Calu3 (cell line): ENCODE data around the gene ERN1. TPM values are rescaled to one million over a fixed set of nuclear protein-coding genes. Genes with fewer than 3 reads are reported as not detected.

Experiments used
- BruUV-seq: library from RNA; stranded (reverse); fragments of 400-500 nt; replicated peaks from 2 replicates; lab custom pipeline; 2021; lab: Mats Ljungman, UMichigan
- CTCF ChIA-PET: fragments of 300-600 bp; sonication (Branson Sonifier 250); formaldehyde crosslinking; loops from one replicate; lab custom pipeline; 2022; ENCODE audit warnings: antibody characterized with exemption; lab: Charles Lee
- DNase-seq: peaks from one replicate; pipeline ENCODE4 v3.0.0; 2022
- H3K27ac Mint-ChIP-seq: one replicate; pipeline ENCODE4 v1.8.0; 2022; ENCODE audit warnings: mixed read lengths; ENCODE audit not compliant: unreplicated experiment
- H3K27me3 Mint-ChIP-seq: one replicate; pipeline ENCODE4 v1.8.0; 2022; ENCODE audit warnings: mixed read lengths; ENCODE audit not compliant: unreplicated experiment
- H3K36me3 Mint-ChIP-seq: one replicate; pipeline ENCODE4 v1.8.0; 2022; ENCODE audit warnings: mild to moderate bottlenecking, moderate library complexity, mixed read lengths; ENCODE audit not compliant: insufficient read depth, unreplicated experiment
- H3K4me1 Mint-ChIP-seq: one replicate; pipeline ENCODE4 v1.8.0; 2022; ENCODE audit warnings: mild to moderate bottlenecking, low read depth, mixed read lengths; ENCODE audit not compliant: unreplicated experiment
- H3K4me3 Mint-ChIP-seq: one replicate; pipeline ENCODE4 v1.8.0; 2022; ENCODE audit warnings: mild to moderate bottlenecking, low read depth, moderate library complexity, mixed read lengths; ENCODE audit not compliant: unreplicated experiment
- H3K9me3 Mint-ChIP-seq: one replicate; pipeline ENCODE4 v1.8.0; 2022; ENCODE audit warnings: low read depth, mixed read lengths; ENCODE audit not compliant: unreplicated experiment
- CTCF ChIP-seq: fragments of 200-600 bp; IDR thresholded peaks from one replicate; pipeline ENCODE4 v1.8.0; 2022; ENCODE audit warnings: antibody characterized with exemption; ENCODE audit not compliant: unreplicated experiment
- intact Hi-C: fragments of 100-400 bp; cut with micrococcal nuclease; formaldehyde crosslinking; loops from one replicate; pipeline ENCODE4 v1.10.0; 2022; ENCODE audit not compliant: unreplicated experiment
- total RNA-seq: library from RNA; stranded (reverse); gene quantifications from 2 replicates; pipeline ENCODE4 v1.2.3, GENCODE V29; 2022

Gene ERN1
- total RNA-seq, 1 experiment from 2014 or later = 16.5 TPM

GRCh38 chr17:64103391-64104364 lies 26.3 kb downstream of the ERN1 start:
- no TSS peak for BruUV-seq
- intact Hi-C loops = no loop called here
- Mint-ChIP-seq H3K4me1 (peaks cover 24% of the 10 kb centered on the region), H3K27me3 (no peaks in the 10 kb centered on the region), H3K27ac (no peak overlapping the region), H3K36me3 (no peaks in the 10 kb centered on the region), H3K4me3 (no peak overlapping the region), H3K9me3 (no peaks in the 10 kb centered on the region)
- no peak for TF ChIP-seq CTCF
- CTCF ChIA-PET = interaction anchor here (0.6 to 0.8 kb wide), 3 partner anchors 18 to 118 kb away, joined by 3 to 4 read pairs (median 3); no protein-coding TSS in a partner anchor
- peak; percentile 28 for DNase-seq

- Mint-ChIP-seq H3K4me1 (peaks cover 22% of the 10 kb centered on the region), H3K9me3 (no peaks in the 10 kb centered on the region), H3K27me3 (no peaks in the 10 kb centered on the region), H3K27ac (no peak overlapping the region), H3K4me3 (no peak overlapping the region), H3K36me3 (no peaks in the 10 kb centered on the region)
- BruUV-seq = no TSS peak
- no peak for DNase-seq
- no peak for TF ChIP-seq CTCF
- intact Hi-C loops = no loop called here
- CTCF ChIA-PET = no interaction called here
These were observed 27.1 kb downstream of the ERN1 start for GRCh38 chr17:64102627-64103390.

- TF ChIP-seq CTCF = no peak
- intact Hi-C loops = no loop called here
- no peak overlapping the region for H3K4me3 Mint-ChIP-seq
- H3K4me1 Mint-ChIP-seq = peaks cover 12% of the 10 kb centered on the region
- no peaks in the 10 kb centered on the region for H3K27me3 Mint-ChIP-seq
- H3K27ac Mint-ChIP-seq = no peak overlapping the region
- no TSS peak for BruUV-seq
- CTCF ChIA-PET = no interaction called here
- peaks cover 11% of the 10 kb centered on the region for H3K36me3 Mint-ChIP-seq
- H3K9me3 Mint-ChIP-seq = no peaks in the 10 kb centered on the region
- no peak for DNase-seq
These were observed 30.4 kb downstream of the ERN1 start for GRCh38 chr17:64099543-64099942.

GRCh38 chr17:64097196-64097936 lies 32.6 kb downstream of the ERN1 start:
- no TSS peak for BruUV-seq
- H3K4me3 Mint-ChIP-seq = no peak overlapping the region
- H3K27me3 Mint-ChIP-seq = no peaks in the 10 kb centered on the region
- no peak overlapping the region for H3K27ac Mint-ChIP-seq
- TF ChIP-seq CTCF = no peak
- H3K9me3 Mint-ChIP-seq = no peaks in the 10 kb centered on the region
- H3K4me1 Mint-ChIP-seq = peaks cover 12% of the 10 kb centered on the region
- CTCF ChIA-PET = no interaction called here
- H3K36me3 Mint-ChIP-seq = peaks cover 11% of the 10 kb centered on the region
- intact Hi-C loops = no loop called here
- DNase-seq = no peak
